Nephron progenitor cell (in vitro differentiated cells): ENCODE results near the gene ZDHHC14.

Experiments used
- DNase-seq: peaks from one replicate; pipeline ENCODE4 v3.0.0; 2021
- H3K27ac Mint-ChIP-seq: 2 replicates; pipeline ENCODE4 v1.8.0; 2021; ENCODE audit warnings: mild to moderate bottlenecking, moderate library complexity, mixed read lengths
- H3K27me3 Mint-ChIP-seq: 2 replicates; pipeline ENCODE4 v1.8.0; 2021; ENCODE audit warnings: mild to moderate bottlenecking, low read depth, mixed read lengths; ENCODE audit not compliant: poor library complexity
- H3K36me3 Mint-ChIP-seq: 2 replicates; pipeline ENCODE4 v1.8.0; 2021; ENCODE audit warnings: low read depth, mixed read lengths
- H3K4me1 Mint-ChIP-seq: 2 replicates; pipeline ENCODE4 v1.8.0; 2021; ENCODE audit warnings: mixed read lengths
- H3K4me3 Mint-ChIP-seq: 2 replicates; pipeline ENCODE4 v1.8.0; 2021; ENCODE audit warnings: mild to moderate bottlenecking, moderate library complexity, mixed read lengths
- H3K9me3 Mint-ChIP-seq: 2 replicates; pipeline ENCODE4 v1.8.0; 2021; ENCODE audit warnings: mild to moderate bottlenecking, moderate library complexity, mixed read lengths
- CTCF ChIP-seq: fragments of 200-600 bp; sonication (generic); IDR thresholded peaks from 2 replicates; pipeline ENCODE4 v1.5.0; 2021; ENCODE audit warnings: antibody characterized with exemption

The ZDHHC14 gene

GRCh38 chr6:157337751-157338150, 43.2 kb upstream of the ZDHHC14 start:
- DNase-seq: no peak
- Mint-ChIP-seq H3K36me3 (no peaks in the 10 kb centered on the region), H3K9me3 (no peaks in the 10 kb centered on the region), H3K4me1 (no peaks in the 10 kb centered on the region), H3K4me3 (no peak overlapping the region), H3K27me3 (peaks cover 29% of the 10 kb centered on the region), H3K27ac (no peak overlapping the region)
- no peak for TF ChIP-seq CTCF

- H3K4me1 Mint-ChIP-seq: no peaks in the 10 kb centered on the region
- H3K27ac Mint-ChIP-seq: no peak overlapping the region
- no peaks in the 10 kb centered on the region for H3K36me3 Mint-ChIP-seq
- no peak for TF ChIP-seq CTCF
- H3K4me3 Mint-ChIP-seq: no peak overlapping the region
- H3K9me3 Mint-ChIP-seq: no peaks in the 10 kb centered on the region
- no peak for DNase-seq
- peaks cover 26% of the 10 kb centered on the region for H3K27me3 Mint-ChIP-seq
Measured at GRCh38 chr6:157339432-157339831, 41.6 kb upstream of the ZDHHC14 start.

GRCh38 chr6:157343732-157344131, 37.3 kb upstream of the ZDHHC14 start:
- Mint-ChIP-seq H3K9me3 (peaks cover 5% of the 10 kb centered on the region), H3K27me3 (peaks cover 37% of the 10 kb centered on the region), H3K36me3 (no peaks in the 10 kb centered on the region), H3K27ac (no peak overlapping the region), H3K4me1 (no peaks in the 10 kb centered on the region), H3K4me3 (no peak overlapping the region)
- TF ChIP-seq CTCF: no peak
- DNase-seq: no peak

- H3K27me3 Mint-ChIP-seq: peaks cover 39% of the 10 kb centered on the region
Measured at GRCh38 chr6:157346373-157346772, 34.6 kb upstream of the ZDHHC14 start.

GRCh38 chr6:157358287-157358686, 22.7 kb upstream of the ZDHHC14 start:
- Mint-ChIP-seq H3K36me3 (no peaks in the 10 kb centered on the region), H3K27ac (no peak overlapping the region), H3K4me1 (peaks cover 12% of the 10 kb centered on the region), H3K27me3 (peaks cover 21% of the 10 kb centered on the region), H3K9me3 (peaks cover 15% of the 10 kb centered on the region), H3K4me3 (no peak overlapping the region)
- no peak for DNase-seq
- no peak for TF ChIP-seq CTCF

More at GRCh38 chr6:157346373-157346772, 34.6 kb upstream of the ZDHHC14 start:
- Mint-ChIP-seq H3K9me3 (peaks cover 14% of the 10 kb centered on the region), H3K4me3 (no peak overlapping the region), H3K27ac (no peak overlapping the region), H3K4me1 (no peaks in the 10 kb centered on the region), H3K36me3 (no peaks in the 10 kb centered on the region)
- TF ChIP-seq CTCF: no peak
- DNase-seq: no peak

- DNase-seq: no peak
- no peak overlapping the region for H3K4me3 Mint-ChIP-seq
Measured at GRCh38 chr6:157361886-157362285, 19.1 kb upstream of the ZDHHC14 start.

More at GRCh38 chr6:157361886-157362285, 19.1 kb upstream of the ZDHHC14 start:
- TF ChIP-seq CTCF: no peak
- H3K27ac Mint-ChIP-seq: no peak overlapping the region
- H3K27me3 Mint-ChIP-seq: peaks cover 13% of the 10 kb centered on the region
- H3K4me1 Mint-ChIP-seq: peaks cover 12% of the 10 kb centered on the region
- H3K36me3 Mint-ChIP-seq: no peaks in the 10 kb centered on the region
- H3K9me3 Mint-ChIP-seq: no peaks in the 10 kb centered on the region
